Activated CD4-positive, alpha-beta T cell treated with anti-CD3 and anti-CD28 coated beads for 24 hours (primary cell): ENCODE measurements around the gene CHID1.

Experiments used
- DNase-seq, 2 donors: peaks; one replicate each; pipeline ENCODE4 v3.0.0-alpha.2; 2020; ENCODE audit warnings: low read depth in 2 of 2

The CHID1 gene

DNA sequence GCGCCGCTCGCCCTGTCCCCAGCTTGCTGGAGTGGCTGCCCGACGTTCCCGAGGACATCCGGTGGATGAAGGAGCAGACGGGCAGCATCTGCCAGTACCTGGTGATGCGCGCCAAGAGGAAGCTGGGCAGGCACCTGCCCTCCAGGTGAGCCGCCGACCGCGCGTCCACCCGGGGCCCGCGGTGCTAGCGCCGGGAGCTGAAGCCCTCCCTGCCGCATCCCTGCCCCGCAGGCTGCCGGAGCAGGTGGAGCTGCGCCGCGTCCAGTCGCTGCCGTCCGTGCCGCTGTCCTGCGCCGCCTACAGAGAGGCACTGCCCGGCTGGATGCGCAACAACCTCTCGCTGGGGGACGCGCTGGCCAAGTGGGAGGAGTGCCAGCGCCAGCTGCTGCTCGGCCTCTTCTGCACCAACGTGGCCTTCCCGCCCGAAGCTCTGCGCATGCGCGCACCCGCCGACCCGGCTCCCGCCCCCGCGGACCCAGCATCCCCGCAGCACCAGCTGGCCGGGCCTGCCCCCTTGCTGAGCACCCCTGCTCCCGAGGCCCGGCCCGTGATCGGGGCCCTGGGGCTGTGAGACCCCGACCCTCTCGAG lies 86.2 kb downstream of the CHID1 start:
- DNase-seq, result no peak

DNA sequence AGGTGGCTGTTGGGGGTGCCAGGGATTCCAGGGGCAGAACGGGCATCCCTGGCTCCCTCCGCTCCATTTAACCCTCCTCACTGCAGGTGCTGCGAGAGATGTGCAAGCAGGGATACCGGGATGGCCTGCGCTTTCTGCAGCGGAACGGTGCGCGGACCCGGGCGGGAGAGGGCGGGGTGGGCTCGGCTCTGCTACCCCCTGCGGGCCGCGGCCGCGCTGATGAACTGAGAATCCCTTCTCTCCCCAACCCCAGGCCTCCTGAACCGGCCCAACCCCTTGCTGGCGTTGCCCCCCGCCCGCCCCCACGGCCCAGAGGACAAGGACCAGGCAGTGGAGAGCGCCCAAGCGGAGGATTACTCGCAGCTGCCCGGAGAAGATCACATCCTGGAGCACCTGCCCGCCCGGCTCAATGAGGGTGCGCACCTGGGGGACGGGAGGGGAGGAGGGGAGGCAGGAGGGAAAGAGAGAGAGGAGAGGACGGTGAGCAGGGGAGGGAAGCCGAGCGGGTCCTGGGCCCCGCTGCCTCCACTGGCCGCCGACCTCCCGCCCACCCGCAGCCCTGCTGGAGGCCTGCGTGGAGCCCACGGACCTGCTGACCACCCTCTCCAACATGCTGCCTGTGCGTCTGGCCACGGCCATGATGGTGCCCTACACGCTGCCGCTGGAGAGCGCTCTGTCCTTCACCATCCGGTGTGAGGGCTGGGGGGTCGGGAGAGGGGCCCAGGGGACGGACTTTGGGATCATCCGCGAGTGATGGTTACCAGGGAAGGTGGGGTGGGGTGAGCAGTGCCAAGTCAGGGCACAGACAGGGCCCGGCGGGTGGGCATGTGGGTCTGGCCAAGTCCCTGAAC lies 86.9 kb downstream of the CHID1 start:
- DNase-seq, result no peak

DNA sequence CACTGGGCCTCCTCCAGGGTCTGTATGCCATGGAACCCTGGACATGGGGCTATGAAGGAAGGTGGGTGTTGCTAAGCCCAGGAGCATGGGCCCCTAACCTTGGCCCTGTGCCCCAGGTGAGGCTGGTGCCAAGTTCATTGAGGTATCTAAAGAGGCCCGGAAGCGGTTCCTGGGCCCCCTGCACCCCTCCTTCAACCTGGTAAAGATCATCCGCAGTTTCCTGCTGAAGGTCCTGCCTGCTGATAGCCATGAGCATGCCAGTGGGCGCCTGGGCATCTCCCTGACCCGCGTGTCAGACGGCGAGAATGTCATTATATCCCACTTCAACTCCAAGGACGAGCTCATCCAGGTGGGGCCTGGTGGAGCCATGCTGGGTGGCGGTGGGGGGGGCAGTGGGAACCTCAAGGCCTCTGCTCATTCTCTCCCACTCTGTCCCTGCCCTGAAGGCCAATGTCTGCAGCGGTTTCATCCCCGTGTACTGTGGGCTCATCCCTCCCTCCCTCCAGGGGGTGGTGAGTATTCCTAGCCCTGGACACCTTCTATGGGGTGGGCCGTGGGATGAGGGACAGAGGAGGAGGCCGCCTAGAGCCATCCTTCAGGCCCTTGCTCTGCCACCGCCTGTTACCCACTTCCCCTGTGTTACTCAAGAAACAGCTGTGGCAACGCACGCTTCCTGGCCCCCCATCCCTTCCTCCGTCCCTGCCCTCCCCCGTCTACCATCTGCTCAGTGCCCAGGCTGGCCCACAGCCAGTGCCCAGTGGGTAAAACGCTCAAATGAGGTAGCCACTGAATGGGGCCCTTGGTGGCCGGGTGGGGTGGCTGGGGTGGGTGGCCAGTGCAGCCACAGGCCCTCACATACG lies 88.9 kb downstream of the CHID1 start:
- no peak for DNase-seq

DNA sequence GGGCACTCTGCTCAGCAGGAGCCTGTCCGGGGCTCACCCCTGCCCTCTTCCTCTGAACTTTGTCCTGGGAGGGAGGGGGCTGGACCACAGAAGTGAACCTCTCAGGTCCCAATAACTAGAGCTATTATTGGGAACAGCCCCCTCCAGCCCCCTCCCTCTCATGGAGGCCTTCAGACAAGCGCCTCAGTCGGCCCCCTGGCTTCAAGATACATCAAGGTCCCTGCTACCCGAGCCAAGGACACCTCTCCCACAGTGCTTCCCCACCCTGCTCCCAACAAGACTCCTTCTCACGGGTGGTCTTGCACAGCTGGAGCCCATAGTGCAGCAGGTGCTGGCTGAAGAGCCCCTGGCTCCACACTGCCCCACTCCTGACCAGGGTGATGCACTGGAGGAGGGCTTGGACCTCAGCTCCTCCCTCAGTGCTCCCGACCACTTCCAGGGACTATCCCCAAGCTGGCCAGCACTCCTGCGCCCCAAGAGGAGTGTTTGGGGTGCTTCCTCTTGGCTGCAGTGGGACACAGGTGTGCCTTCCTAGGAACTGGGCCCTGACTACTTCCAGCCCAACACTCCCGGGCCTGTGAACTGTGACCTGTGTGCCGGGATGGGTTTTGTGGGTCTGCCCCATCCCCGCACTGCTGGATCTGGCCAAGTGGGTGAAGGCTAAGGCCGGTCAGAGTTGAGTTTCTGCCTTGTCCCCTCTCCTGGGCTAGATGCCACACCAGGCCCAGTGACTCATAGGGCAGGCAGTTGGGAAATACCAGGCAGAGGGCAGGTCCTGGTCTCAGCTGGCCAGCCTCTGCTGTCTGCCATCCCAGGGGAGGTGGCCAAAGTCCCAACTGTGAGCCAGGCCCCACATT lies 89.7 kb downstream of the CHID1 start:
- DNase-seq, result no peak

DNA sequence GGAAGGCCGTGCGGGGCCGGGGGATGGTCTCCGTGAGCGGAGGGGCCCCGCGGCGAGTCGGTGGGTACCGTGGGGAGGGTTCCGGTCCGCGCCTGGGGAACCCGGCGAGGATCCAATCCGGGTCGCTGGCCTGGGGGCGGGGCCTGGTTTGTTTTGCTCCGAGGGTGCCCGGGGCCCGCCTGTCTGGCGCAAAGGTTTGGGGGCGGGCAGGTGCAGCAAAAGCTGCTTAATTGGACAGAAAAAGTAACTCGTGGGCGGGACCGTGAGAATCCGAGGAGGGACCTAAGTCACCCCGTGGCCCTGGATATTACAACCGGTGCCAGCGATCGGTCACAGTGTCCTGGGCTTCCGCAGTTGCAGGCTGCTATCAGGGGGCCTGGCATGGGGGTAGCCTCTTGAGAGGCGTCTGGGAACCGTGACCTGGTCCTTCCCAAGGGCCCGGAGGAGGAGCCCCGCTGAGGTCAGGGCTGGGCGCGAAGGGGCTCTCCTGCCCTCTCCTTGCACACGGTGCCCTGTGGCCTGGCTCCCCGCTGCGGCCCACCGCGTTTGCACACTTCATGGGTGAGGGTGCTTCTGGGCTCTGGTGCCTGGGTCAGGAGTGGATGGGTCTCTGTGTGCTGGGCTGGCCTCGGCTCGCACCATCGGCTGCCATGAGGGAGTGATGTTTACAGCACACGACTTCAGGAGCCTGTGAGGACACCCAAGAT lies 90.5 kb downstream of the CHID1 start:
- peak; percentile 87 to 89 for DNase-seq

DNA sequence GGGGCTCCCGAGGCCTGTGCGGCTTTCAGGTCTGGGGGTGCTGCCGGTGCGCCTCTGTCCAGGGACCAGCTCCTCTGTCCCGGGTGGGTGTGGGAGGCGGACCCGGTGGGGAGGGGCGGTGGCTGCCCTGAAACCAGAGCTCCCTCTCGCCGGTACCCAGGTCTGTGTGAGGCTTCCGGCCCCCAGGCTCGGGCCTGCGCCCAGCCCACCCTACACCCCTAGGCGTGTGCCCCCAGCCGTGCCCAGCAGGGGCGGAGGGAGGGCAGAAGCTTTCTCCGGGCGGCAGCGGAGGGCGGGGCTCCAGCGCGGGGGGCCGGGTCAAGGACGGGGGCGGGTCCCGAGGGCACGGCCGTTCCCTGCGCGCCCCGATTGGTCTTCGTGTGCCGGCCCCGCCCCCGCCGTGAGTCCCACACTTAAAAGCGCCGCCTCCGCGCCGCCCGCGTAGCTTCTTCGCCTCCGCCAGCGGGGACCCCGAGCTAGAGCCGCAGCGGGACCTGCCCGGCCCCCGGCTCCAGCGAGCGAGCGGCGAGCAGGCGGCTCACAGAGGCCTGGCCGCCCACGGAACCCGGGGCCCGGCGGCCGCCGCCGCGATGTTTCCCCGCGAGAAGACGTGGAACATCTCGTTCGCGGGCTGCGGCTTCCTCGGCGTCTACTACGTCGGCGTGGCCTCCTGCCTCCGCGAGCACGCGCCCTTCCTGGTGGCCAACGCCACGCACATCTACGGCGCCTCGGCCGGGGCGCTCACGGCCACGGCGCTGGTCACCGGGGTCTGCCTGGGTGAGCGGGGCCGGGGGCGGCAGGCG lies 91.3 kb downstream of the CHID1 start:
- peak; percentile 87 to 92 for DNase-seq

DNA sequence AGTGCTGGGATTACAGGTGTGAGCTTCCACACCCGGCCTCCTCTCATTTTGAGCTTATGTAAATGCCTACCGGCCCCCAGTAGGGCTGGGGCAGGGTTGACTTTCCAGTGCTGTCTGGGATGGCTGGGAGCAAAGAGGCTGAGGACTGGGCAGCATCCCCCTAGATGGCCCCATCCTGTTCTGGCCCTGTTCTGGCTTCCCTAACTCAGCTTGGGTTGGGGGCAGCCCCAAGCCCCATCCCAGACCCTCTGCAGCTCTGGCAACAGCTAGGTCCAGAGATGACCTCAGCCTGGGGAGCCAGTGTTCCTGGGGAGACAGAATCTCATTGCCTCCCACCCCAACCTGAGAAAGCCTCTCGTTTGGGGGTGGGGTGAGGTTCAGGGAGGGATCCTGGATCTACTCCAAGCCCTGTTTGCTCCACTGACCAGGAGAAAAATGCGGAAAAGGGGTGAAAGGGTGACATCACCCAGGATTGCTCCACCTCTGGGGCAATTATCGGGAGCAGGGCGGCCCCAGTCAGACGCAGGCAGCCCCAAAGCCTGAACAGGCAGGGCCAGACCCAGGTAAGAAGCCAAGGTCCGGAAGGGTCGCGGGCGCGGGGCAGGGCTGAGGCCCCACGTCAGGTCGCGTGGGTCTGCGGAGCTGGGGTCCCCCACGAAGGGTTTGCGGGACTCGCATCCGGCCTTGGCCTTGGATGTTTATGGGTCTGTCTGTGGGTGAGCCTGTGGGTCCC lies 92.0 kb downstream of the CHID1 start, which contains the start of gene PNPLA2:
PNPLA2 (plus strand) TSS at position 519 of the 733 bp plus-strand sequence. CDS start 805 bp downstream, outside the sequence.
- DNase-seq, result no peak
